Naive thymus-derived CD4-positive, alpha-beta T cell (primary cell): ENCODE data around the gene SGPP2. TPM values are rescaled to one million over a fixed set of nuclear protein-coding genes. Genes with fewer than 3 reads are reported as not detected.

Experiments used
- ATAC-seq: fragments of 150-1000 bp; cut with Tn5 transposase; 2 replicates; pipeline ENCODE4 v1.10.0; 2021; ENCODE audit warnings: mild to moderate bottlenecking, moderate library complexity
- CTCF ChIA-PET: fragments of 350-600 bp; sonication (Branson Sonifier 250); formaldehyde crosslinking; loops from one replicate; lab custom pipeline; 2021; ENCODE audit warnings: antibody characterized with exemption; lab: Charles Lee
- POLR2A ChIA-PET: fragments of 350-600 bp; sonication (Branson Sonifier 250); formaldehyde crosslinking; loops from one replicate; lab custom pipeline; 2021; ENCODE audit warnings: antibody characterized with exemption, inconsistent platforms; lab: Charles Lee
- DNase-seq, 9 donors: peaks; one replicate each; pipeline versions ENCODE4 v3.0.0 to v3.0.0-alpha.2; 2020 to 2022; ENCODE audit warnings: mixed read lengths in 1 of 9
- H3K27ac ChIP-seq: one replicate; pipeline ENCODE4 v1.7.0; 2013; ENCODE audit warnings: mild to moderate bottlenecking, low read depth, low read length, moderate library complexity
- H3K27me3 ChIP-seq, 2 donors: one replicate each; pipeline ENCODE4 v1.7.0; 2013; ENCODE audit warnings: low read length in 2 of 2, mild to moderate bottlenecking in 2 of 2, moderate library complexity in 2 of 2; ENCODE audit not compliant: control insufficient read depth in 2 of 2, insufficient read depth in 2 of 2
- H3K36me3 ChIP-seq, 3 experiments: 1 replicate in 2 of 3; 2 replicates in 1 of 3; pipeline ENCODE4 v1.7.0; 2013; ENCODE audit warnings: low read length in 3 of 3, mild to moderate bottlenecking in 3 of 3, moderate library complexity in 1 of 3; ENCODE audit not compliant: insufficient read depth in 3 of 3, control insufficient read depth in 2 of 3
- H3K4me1 ChIP-seq, 2 donors: one replicate each; pipeline ENCODE4 v1.7.0; 2013; ENCODE audit warnings: low read length in 2 of 2, mild to moderate bottlenecking in 2 of 2, moderate library complexity in 1 of 2; ENCODE audit not compliant: control insufficient read depth in 2 of 2, insufficient read depth in 2 of 2
- H3K4me3 ChIP-seq: 2 replicates; pipeline ENCODE4 v1.7.0; 2013; ENCODE audit warnings: mild to moderate bottlenecking, low read length
- H3K9me3 ChIP-seq, 3 experiments: 1 replicate in 2 of 3; 2 replicates in 1 of 3; pipeline ENCODE4 v1.7.0; 2013; ENCODE audit warnings: low read length in 3 of 3; ENCODE audit not compliant: control insufficient read depth in 2 of 3
- H3K27ac Mint-ChIP-seq, 9 donors: one replicate each; pipeline ENCODE4 v1.8.0; 2020 to 2022; ENCODE audit warnings: mixed read lengths in 9 of 9, mild to moderate bottlenecking in 8 of 9, moderate library complexity in 5 of 9, inconsistent platforms in 2 of 9
- H3K27me3 Mint-ChIP-seq, 5 donors: one replicate each; pipeline ENCODE4 v1.8.0; 2021 to 2022; ENCODE audit warnings: mixed read lengths in 5 of 5, mild to moderate bottlenecking in 1 of 5
- H3K36me3 Mint-ChIP-seq, 5 donors: one replicate each; pipeline ENCODE4 v1.8.0; 2020 to 2022; ENCODE audit warnings: mixed read lengths in 5 of 5, mild to moderate bottlenecking in 3 of 5, inconsistent platforms in 1 of 5
- H3K4me1 Mint-ChIP-seq, 7 donors: one replicate each; pipeline ENCODE4 v1.8.0; 2020 to 2022; ENCODE audit warnings: mixed read lengths in 7 of 7, mild to moderate bottlenecking in 3 of 7, inconsistent platforms in 1 of 7
- H3K4me3 Mint-ChIP-seq, 10 donors: one replicate each; pipeline ENCODE4 v1.8.0; 2020 to 2022; ENCODE audit warnings: mild to moderate bottlenecking in 10 of 10, mixed read lengths in 10 of 10, moderate library complexity in 6 of 10, inconsistent platforms in 2 of 10
- H3K9me3 Mint-ChIP-seq, 11 donors: one replicate each; pipeline ENCODE4 v1.8.0; 2020 to 2022; ENCODE audit warnings: mixed read lengths in 11 of 11, mild to moderate bottlenecking in 4 of 11, inconsistent platforms in 1 of 11, moderate library complexity in 1 of 11
- intact Hi-C, 2 donors: fragments of 100-400 bp; cut with micrococcal nuclease; formaldehyde crosslinking; loops; one replicate each; pipeline ENCODE4 v1.15.1; 2023
- polyA plus RNA-seq, 2 donors: library from polyadenylated mRNA; unstranded; fragments of 300-500 nt; fragmentation: Illumina TruSeq; gene quantifications; one replicate each; pipeline ENCODE4 v1.2.3, GENCODE V29; 2021
- total RNA-seq, 6 experiments: library from RNA in 5 of 6; stranded (reverse) in 5 of 6; gene quantifications; 1 replicate in 5 of 6; 2 replicates in 1 of 6; pipeline ENCODE4 v1.2.3 and lab custom pipeline; 2021 to 2026

SGPP2 gene
- total and polyA plus RNA-seq, 7 experiments from 2014 or later: 0.05 to 5.8 (median 0.68) TPM

- Histone ChIP-seq H3K27me3 (no peaks in the 10 kb centered on the region), H3K4me3 (no peak overlapping the region), H3K4me1 (no peaks in the 10 kb centered on the region), H3K27ac (no peak overlapping the region), H3K36me3 (no peaks in the 10 kb centered on the region), H3K9me3 (no peaks in the 10 kb centered on the region)
- DNase-seq (no peak), ATAC-seq (no peak)
- Mint-ChIP-seq H3K4me3 (no peak overlapping the region), H3K4me1 (no peaks in the 10 kb centered on the region), H3K36me3 (peaks cover 0 to 4% (median 0%) of the 10 kb centered on the region in 5 donors), H3K27ac (no peak overlapping the region), H3K9me3 (peaks cover 0 to 3% (median 0%) of the 10 kb centered on the region in 11 donors), H3K27me3 (peaks cover 0 to 5% (median 0%) of the 10 kb centered on the region in 5 donors)
- intact Hi-C loops: no loop called here
- ChIA-PET CTCF (no interaction called here), POLR2A (no interaction called here)
These were observed 101.5 kb downstream of the SGPP2 start for GRCh38 chr2:222525811-222526210.

- Mint-ChIP-seq H3K4me1 (no peaks in the 10 kb centered on the region), H3K9me3 (peaks cover 0 to 3% (median 0%) of the 10 kb centered on the region in 11 donors), H3K4me3 (no peak overlapping the region), H3K36me3 (peaks cover 0 to 4% (median 0%) of the 10 kb centered on the region in 5 donors), H3K27ac (no peak overlapping the region), H3K27me3 (no peaks in the 10 kb centered on the region)
- H3K9me3 ChIP-seq: no peaks in the 10 kb centered on the region
- ChIA-PET POLR2A (no interaction called here), CTCF (no interaction called here)
- no peak overlapping the region for H3K4me3 ChIP-seq
- no peak overlapping the region for H3K27ac ChIP-seq
- no peaks in the 10 kb centered on the region for H3K36me3 ChIP-seq
- no peak for DNase-seq
- H3K4me1 ChIP-seq: no peaks in the 10 kb centered on the region
- intact Hi-C loops: no loop called here
- no peaks in the 10 kb centered on the region for H3K27me3 ChIP-seq
- no peak for ATAC-seq
These were observed 102.3 kb downstream of the SGPP2 start for GRCh38 chr2:222526480-222527277.

- Mint-ChIP-seq H3K27me3 (peaks cover 0 to 17% (median 10%) of the 10 kb centered on the region in 5 donors), H3K9me3 (no peaks in the 10 kb centered on the region), H3K4me1 (no peaks in the 10 kb centered on the region), H3K36me3 (no peaks in the 10 kb centered on the region), H3K27ac (no peak overlapping the region), H3K4me3 (no peak overlapping the region)
- ATAC-seq (no peak), DNase-seq (no peak)
- ChIA-PET POLR2A (no interaction called here), CTCF (no interaction called here)
- Histone ChIP-seq H3K9me3 (no peaks in the 10 kb centered on the region), H3K36me3 (no peaks in the 10 kb centered on the region), H3K27ac (no peak overlapping the region), H3K27me3 (no peaks in the 10 kb centered on the region), H3K4me3 (no peak overlapping the region), H3K4me1 (no peaks in the 10 kb centered on the region)
- intact Hi-C loops: no loop called here
These were observed 108.0 kb downstream of the SGPP2 start for GRCh38 chr2:222532315-222532714.

DNA sequence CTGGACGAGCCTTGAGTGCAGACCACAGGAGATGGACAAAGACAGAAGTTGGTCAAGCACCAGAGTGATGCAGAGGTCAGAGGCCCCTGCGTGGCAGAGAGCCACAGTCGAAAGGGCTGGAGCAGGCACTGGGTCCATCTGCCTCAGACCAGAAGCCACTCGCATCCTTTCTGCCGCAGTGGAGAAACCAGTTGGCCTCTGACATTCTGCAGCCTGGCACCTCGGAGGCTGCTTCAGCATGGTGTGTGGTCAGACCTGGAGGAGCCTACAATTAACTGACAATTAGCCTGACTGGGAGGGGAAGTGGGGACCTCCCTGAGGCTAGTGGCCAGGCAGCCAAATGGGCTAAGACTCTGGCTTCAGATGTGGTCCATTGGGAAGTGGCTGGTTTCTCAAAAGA is 111.1 kb downstream of the SGPP2 start:
- Histone ChIP-seq H3K27ac (no peak overlapping the region), H3K4me1 (no peaks in the 10 kb centered on the region), H3K36me3 (no peaks in the 10 kb centered on the region), H3K9me3 (no peaks in the 10 kb centered on the region), H3K27me3 (no peaks in the 10 kb centered on the region), H3K4me3 (no peak overlapping the region)
- DNase-seq (no peak), ATAC-seq (no peak)
- H3K9me3 Mint-ChIP-seq: no peaks in the 10 kb centered on the region
- no peak overlapping the region for H3K27ac Mint-ChIP-seq
- intact Hi-C loops: no loop called here
- no peaks in the 10 kb centered on the region for H3K36me3 Mint-ChIP-seq
- ChIA-PET POLR2A (no interaction called here), CTCF (interaction anchor here (0.6 kb wide), 1 partner anchor 198 kb away, joined by 3 read pairs; no protein-coding TSS in a partner anchor)
- H3K4me3 Mint-ChIP-seq: no peak overlapping the region
- H3K27me3 Mint-ChIP-seq: peaks cover 2 to 24% (median 12%) of the 10 kb centered on the region in 5 donors
- H3K4me1 Mint-ChIP-seq: no peaks in the 10 kb centered on the region

DNA sequence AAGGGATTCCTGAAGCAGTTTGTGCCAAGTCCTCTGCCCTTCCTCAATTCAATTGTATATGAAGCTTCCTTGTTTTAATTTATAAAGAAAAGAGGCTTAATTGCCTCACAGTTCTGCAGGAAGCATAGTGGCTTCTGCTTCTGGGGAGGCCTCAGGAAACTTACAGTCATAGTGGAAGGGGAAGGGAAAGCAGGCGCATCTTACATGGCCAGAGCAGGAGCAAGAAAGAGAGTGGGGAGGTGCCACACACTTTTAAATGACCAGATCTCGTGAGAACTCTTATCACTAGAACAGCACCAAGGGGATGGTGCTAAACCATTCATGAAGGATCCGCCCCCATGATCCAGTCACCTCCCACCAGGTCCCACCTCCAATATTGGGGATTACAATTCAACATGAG is 114.2 kb downstream of the SGPP2 start:
- no peak overlapping the region for H3K27ac Mint-ChIP-seq
- peaks cover 0 to 1% (median 0%) of the 10 kb centered on the region in 11 donors for H3K9me3 Mint-ChIP-seq
- intact Hi-C loops: no loop called here
- no peaks in the 10 kb centered on the region for H3K27me3 ChIP-seq
- H3K4me1 Mint-ChIP-seq: no peaks in the 10 kb centered on the region
- no peak overlapping the region for H3K27ac ChIP-seq
- no peak overlapping the region for H3K4me3 Mint-ChIP-seq
- no peak overlapping the region for H3K4me3 ChIP-seq
- CTCF ChIA-PET: no interaction called here
- H3K27me3 Mint-ChIP-seq: peaks cover 4 to 40% (median 19%) of the 10 kb centered on the region in 5 donors
- no peaks in the 10 kb centered on the region for H3K36me3 ChIP-seq
- no peak for DNase-seq
- no peaks in the 10 kb centered on the region for H3K36me3 Mint-ChIP-seq
- no peak for ATAC-seq
- H3K9me3 ChIP-seq: no peaks in the 10 kb centered on the region
- H3K4me1 ChIP-seq: no peaks in the 10 kb centered on the region
- POLR2A ChIA-PET: no interaction called here

DNA sequence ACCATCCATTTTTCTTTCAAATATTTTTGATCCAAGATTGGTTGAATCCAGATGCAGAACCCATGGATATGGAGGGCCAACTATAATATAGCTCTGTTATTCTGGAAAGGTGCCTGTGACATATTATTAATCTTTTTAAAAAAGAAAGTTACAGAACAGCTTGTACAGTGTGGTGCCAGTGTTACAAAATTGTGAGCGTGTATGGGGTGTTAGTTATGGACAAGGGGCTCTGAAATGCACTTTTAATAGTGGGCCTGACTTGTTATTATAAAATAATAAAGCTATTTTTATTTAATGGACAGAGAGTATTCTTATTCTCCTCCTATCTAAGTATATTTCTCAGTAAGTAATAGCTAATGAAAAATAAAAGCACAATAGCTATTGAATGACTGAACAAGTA is 120.3 kb downstream of the SGPP2 start:
- POLR2A ChIA-PET: no interaction called here
- ATAC-seq (no peak), DNase-seq (no peak)
- H3K27ac ChIP-seq: no peak overlapping the region
- no peaks in the 10 kb centered on the region for H3K27me3 ChIP-seq
- no peaks in the 10 kb centered on the region for H3K4me1 ChIP-seq
- no peak overlapping the region for H3K4me3 ChIP-seq
- no peaks in the 10 kb centered on the region for H3K9me3 ChIP-seq
- no peak overlapping the region for H3K4me3 Mint-ChIP-seq
- CTCF ChIA-PET: no interaction called here
- intact Hi-C loops: no loop called here
- H3K36me3 ChIP-seq: no peaks in the 10 kb centered on the region
- H3K27ac Mint-ChIP-seq: no peak overlapping the region
- H3K36me3 Mint-ChIP-seq: no peaks in the 10 kb centered on the region
- H3K27me3 Mint-ChIP-seq: peaks cover 5 to 44% (median 19%) of the 10 kb centered on the region in 5 donors
- H3K9me3 Mint-ChIP-seq: peaks cover 0 to 1% (median 0%) of the 10 kb centered on the region in 11 donors
- H3K4me1 Mint-ChIP-seq: no peaks in the 10 kb centered on the region
